HG02938 (cell line): ENCODE results near the gene RASA3.
"Not testable (repeated sequence)": the region's sequence is repeated elsewhere in the genome, so short reads cannot be mapped to it uniquely, and the experiment has no call there.

Experiments
- ATAC-seq: cut with Tn5 transposase; IDR thresholded peaks from one replicate; pipeline ENCODE4 v1.9.1; 2021; ENCODE audit warnings: mild to moderate bottlenecking, moderate library complexity; ENCODE audit not compliant: unreplicated experiment

RASA3 gene

DNA sequence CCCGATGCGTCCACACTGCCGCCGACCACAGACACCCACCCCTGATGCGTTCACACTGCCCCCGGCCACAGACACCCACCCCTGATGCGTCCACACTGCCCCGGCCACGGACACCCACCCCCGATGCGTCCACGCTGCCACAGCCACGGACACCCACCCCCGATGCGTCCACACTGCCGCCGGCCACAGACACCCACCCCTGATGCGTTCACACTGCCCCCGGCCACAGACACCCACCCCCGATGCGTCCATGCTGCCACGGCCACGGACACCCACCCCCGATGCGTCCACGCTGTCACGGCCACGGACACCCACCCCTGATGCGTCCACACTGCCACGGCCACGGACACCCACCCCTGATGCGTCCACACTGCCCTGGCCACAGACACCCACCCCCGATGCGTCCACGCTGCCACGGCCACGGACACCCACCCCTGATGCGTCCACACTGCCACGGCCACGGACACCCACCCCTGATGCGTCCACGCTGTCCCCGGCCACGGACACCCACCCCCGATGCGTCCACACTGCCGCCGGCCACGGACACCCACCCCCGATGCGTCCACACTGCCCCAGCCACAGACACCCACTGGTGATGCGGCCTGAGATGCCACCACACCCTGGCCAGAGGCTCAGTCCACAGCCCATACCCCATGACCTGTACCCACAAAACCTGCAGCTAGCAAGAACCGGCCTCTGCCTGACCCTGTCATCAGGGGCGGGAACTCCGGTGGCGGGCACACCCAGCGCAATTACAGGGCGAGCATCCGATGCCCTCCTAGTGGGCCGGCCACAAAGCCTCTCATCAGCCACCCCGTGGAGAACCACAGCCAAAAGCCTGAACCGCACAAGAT is 28.4 kb downstream of the RASA3 start:
- no peak for ATAC-seq

DNA sequence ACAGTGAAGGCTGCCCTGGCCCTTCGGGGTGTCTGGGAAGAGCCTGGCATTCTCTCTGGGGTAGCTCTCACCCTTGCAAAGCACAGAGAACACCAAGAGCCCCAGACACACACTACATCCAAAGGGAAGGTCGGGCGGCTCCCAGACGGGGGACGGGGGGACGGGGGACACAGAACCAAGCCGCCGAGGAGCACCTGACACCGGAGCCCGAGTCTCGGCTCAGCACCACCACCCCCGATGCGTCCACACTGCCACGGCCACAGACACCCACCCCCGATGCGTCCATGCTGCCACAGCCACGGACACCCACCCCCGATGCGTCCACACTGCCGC is 29.2 kb downstream of the RASA3 start:
- not testable (repeated sequence) for ATAC-seq

DNA sequence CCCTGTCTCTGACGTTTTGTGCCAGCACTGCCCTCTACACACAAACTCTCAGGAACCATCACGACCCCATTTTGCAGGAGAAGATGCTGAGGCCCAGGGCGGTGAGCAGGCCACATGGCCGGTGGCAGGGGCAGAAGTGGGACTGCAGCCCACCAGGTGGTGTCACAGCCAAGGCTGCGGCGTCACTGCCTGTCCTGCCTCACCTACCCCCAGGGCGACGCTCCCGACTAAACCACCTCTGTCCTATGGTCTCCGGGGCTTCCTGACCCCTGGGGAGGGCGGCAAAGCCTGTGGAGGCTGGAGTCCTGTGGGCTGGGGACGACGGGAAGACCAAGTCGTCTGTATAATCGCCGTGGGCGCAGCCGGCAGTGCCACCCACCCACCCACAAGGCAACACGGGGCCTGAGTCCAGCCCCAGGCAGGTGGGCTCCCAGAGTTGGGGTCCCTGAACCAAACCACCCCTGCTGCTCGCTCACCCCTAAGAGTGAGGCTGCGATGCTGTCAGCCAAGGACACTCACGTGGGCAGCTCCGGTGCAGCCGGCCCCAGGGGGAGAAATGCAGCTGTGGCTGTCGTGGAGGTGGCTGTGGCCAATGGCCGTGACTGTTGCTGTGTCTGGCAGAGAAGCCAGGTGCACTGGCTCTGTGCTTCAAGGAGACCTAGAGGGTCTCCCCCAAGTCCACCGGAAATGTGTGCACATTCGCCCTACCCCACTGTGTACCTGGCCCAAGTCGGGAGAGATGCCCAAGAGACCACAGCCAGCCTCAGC is 29.7 kb downstream of the RASA3 start:
- ATAC-seq: no peak

DNA sequence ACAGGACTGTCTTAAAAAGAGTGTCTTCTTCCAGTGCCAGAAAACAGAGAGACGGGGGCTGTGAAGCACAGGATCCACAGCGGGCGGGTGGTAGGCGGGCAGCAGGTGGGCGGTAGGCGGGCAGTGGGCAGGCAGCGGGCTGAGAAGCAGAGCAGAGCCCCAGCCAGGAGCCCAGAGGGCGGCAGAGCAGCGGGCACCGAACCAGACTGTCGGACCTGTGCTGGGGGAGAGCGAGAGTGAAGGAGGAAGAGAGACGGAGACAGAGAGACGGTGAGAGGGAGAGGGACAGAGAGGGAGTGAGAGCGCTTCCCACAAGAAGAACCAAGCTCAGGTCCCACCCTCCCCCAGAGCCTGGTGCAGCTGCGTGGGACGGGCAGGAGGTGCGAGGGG is 30.3 kb downstream of the RASA3 start:
- no peak for ATAC-seq

DNA sequence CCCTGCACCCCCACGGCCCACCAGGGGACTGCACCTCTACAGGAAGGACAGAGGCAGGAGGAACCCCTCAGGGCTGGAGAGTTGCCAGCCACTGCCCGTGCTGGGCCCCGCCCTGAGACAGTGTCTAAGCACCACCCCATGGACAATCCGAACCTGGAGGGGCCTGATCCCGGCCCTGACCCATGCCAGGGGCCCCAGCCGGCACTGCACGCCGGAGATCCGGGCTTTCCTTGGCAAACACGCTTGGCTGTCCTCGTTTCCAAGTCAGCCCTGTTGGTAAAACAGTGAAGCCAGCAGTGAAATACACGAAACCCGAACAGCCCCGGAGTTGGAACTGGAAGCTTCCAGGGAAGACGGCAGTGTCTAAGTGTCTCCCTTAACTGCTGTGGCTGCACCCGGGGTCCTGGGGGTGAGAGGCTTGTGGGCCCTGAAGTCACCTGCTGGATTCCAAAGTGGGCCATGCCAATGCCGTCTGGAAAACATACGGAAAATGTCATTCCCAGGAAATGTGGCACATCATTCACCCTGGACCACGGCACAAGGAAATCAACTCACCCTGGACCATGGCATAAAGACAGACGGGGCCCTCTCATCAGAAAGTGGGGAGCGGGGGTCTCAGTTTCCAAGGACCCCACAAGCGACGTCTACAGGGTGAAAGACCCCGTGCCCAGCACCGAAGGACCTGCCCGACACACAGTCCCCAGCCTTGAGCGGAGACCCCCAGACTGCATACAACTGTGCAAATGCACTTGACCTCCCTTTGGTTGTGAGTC is 30.9 kb downstream of the RASA3 start:
- ATAC-seq: no peak

DNA sequence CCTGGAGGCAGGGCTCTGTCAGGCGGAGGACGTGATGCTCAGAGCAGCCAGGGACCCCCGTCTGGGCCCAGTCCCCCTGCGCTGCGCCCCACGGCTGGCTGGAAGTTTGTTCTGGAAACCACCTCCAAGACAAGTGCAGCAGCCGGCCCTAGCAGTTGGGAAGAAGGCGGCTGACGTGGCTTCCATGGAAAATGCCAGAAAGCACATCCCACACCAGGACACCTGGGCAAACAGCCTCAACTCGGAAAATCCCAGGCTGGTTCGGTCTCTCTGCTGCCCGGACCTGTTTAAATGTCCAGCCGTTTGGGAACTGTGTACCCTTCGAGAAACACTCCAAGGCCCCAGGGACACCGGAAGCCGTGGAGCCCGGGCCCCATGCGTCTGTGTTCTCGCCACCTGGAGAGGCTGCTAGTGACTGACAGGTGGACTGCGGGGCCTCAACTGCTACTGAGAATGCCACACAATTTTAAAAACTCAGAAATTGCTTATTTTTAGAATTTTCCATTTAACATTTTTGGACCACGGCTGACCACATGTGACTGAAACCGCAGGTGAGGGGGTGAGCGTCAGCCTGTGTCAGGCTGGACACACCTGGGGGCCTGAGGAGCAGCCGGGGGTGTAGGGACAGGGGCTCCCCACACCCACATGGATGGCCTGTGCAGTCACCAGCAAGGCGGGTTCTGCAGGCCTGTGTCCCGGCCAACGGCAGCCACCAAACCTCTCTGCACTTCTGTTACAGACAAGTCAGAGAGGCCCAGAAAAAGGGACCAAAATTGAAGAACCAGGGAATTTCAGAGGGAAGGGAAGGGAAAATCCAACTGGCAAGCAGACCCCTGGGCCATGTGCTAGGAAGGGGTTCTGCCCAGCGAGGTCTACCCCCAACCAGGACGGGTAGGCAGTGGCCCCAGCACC is 31.7 kb downstream of the RASA3 start:
- no peak for ATAC-seq

DNA sequence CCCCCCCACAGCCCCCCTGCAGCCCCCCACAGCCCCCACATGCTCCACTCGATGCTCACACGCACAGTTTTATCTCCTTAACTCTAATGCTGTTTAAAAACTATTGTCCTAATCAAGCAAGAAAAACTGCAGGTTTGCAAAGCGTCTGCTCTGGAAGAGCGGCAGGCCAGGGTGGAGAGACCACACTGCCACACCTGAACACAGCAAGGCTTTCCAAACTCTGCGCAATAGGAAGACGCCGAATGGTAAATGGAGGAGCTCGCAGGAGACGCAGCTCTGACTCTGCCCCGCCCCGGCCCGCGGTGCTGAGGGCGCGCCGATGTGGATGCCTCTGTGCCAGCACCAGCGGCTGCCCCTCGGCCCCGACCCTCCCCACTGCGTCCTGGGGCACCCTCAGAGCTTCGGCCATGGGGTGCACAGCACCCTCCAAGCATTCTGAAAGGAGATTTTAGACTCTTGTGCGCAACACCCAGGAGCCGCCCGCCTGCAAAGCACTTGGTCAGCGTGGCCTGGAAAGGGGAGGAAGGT is 32.4 kb downstream of the RASA3 start:
- no peak for ATAC-seq

DNA sequence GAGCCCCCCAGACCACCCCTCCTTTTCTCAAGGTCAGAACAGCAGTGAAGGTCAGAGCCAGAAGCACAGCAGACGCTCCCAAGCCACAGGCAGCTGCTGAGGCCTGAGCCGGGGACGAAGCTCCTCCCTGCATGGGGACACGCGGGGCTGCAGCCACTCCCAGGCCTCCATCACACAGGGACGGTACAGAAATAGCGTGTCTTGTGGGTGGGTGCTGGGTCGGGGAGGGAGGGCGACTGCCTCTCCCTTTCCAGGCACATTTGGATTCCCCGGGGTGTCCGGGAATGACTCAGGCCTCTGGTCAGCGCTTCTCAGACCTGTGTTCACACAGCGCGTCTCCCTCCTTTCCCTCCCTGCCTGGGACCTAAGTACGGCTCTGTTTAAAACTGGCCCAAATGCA is 33.2 kb downstream of the RASA3 start:
- ATAC-seq: no peak

DNA sequence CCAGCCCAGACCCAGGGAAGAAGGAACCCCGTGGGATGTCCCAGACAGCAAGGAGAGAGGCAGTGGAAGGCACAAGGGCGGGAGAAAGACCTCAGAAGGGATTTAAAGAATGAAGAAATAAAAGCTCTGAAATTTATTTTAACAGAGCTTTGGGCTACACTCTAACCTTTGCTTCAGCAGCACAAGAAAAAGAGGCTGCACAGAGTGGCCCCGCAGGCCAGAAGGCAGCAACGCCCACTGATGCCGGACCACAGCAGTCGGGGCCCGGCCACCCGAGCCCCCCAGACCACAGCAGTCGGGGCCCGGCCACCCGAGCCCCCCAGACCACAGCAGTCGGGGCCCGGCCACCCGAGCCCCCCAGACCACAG is 33.8 kb downstream of the RASA3 start:
- ATAC-seq: not testable (repeated sequence)

DNA sequence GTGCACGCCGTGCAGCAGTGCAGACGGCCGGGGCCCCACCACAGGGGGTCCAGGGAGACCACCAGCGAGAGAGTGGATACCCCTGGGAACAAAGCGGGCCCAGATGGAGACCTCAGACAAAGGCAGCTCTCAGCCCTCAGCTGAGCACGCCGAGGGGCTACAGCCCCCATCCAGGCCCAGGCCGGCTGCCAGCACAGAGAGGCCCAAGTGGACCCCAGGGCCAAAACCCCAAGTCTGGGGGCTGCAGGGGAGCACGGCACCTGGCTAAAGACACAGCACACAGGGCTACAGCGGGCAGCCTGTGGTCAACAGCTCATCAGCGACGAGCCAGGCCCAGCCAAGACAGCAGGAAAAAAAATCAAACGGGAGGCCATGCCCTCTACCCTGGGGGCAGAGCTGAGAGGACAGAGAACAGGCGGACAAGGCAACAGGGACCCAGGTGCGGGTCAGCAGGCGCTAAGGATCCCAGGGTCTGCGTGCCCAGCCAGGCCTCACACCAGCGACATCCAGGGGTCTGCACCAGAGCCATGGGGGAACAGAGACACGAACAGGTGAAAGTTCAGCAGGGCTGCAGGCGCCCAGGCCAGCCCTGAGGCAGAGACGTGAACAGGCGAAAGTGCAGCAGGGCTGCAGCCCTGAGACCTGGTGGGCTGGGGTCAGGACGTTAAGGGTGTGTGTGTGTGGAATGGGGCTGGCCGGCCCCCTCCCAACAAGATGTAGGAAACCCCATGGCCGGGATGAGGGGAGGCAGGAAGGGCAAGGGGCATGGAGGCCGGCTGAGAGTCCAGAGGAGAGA is 34.3 kb downstream of the RASA3 start:
- no peak for ATAC-seq

DNA sequence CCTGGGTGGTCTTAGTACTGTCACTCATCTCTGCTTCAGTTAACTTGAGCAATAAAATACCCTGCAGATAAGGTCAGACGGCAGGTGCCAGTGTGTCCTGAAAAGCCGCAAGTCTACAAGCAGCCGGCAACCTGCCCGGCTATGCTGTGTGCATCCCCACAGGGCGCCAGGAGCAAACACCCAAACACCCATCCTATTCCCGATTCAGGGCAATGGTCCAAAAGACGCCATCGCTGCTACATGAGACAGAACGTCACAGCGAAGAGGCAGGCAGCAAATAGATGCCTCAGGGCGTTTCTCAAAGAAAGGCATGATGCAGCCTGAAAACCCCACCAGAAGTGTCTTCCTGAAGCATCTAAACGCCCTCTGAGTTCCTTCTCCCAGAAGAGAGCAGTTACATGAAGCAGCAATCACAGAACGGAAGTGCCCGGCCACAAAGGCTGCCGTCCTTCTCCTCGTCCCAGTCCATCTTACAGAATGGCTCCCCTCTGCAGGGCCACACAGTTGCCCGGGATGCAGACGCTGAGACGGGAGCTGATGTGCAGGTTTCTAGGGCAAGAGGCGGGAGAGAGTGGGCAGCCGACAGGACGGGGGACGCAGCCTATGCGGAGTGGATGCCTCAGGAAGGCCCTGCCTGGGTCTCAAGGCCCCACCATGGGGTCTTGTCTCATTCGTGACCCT is 35.1 kb downstream of the RASA3 start:
- ATAC-seq: no peak

DNA sequence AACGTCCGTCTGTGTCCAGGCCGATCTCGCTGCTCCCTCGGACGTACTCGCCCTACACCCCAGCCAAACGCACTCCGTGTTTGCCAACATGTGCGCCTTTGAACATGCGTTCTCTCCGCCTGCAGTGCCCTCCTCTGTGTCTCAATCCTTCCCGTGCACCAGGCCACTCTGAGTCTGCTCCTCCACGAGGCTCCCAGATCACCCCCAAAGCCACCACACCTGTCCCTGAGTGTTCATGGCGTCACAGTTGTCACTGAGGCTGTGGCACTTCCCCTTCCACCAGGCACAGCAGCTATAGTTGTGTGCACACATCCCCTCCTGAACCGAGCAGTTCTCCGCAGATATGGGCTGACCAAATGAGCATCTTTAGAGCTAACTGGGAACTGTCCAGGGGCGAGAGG is 35.6 kb downstream of the RASA3 start:
- ATAC-seq: no peak

DNA sequence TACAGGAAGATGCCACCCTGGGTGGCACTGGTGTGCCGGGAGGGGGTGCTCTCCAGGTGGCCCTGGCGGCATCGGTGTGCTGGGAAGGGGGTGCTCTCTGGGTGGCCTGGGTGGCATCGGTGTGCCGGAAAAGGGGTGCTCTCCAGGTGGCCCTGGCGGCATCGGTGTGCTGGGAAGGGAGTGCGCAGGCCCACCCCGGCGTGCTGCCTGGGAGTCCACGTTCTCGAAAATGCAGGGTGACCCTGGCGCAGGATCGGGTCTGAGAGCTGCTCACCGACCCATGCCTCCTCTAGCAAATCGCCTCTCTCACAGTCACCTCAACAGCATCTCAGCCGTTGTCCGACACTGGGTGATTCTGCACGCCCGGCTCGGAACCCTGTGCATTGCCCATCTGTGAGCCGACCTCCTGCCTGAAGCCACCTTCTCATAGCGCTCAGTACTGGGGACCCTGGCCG is 36.4 kb downstream of the RASA3 start:
- ATAC-seq: no peak

DNA sequence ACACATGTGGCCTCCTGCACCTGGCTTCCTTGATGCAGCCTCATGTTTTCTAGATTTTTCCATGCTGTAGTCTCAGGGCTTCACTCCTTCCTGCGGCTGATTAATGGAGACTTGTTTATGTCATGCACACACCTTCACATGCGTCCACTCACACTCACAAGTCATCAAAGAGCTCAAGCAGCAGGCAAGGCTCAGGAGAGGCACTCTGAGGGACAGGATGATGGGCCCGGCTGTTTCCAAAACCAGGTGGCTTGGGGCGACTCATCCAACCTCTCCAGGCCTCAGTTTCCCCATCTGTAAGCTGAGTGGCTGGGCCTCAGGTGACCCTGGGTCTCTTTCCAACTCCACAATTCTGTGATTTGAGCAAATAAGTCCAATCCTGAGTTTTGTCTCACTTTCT is 36.9 kb downstream of the RASA3 start:
- no peak for ATAC-seq

DNA sequence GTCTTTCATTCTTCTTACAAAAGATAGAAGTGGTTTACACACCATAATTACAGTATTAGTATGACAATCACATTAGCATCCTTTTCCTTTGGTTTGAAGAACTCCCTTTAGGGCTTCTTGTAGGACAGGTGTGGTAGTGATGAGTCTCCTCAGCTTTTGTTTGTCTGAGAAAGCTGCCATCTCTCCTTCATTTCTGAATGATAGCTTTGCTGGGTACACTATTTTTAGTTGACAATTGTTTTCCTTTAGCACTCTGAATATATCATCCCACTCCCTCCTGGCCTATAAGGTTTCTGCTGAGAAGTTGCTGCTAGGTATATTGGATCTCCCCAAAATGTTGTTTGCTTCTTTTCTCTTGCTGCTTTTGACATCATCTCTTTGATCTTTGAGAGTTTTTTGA is 39.3 kb downstream of the RASA3 start:
- no peak for ATAC-seq

DNA sequence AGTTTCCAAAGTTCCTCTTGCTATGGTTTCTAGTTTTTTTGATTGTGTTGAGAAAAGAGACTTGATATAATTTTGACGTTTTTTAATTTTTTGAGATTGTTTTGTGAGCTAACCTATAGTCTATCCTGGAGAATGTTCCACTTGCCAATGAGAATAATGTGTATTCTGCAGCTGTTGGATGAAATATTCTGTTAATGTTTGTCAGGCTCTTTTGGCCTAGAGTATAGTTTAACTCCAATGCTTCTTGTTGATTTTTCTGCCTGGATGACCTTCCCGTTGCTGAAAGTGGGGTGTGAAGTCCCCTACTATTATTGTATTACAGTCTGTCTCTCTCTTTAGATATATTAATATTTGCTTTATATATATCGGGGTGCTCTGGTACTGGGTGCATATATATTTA is 40.0 kb downstream of the RASA3 start:
- ATAC-seq: no peak

DNA sequence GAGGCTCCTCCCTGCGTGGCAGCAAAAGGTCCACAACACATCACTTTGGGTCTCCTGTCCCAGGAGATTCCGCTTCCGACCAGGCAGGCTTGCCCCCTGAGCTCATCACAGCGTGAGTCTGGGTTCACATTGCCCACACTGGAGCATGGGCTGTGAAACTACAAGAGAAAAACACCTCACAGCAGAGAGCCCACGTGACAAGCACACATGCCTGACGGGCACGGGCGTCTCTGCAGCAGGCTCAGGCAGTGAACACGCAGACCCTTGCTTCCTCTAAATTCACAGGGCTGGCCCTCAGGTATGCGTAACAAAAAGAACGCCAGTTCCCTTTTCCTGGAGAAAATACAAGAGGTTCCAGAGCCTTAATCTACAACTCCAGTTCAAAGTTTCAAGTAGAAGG is 41.9 kb downstream of the RASA3 start:
- ATAC-seq: no peak

DNA sequence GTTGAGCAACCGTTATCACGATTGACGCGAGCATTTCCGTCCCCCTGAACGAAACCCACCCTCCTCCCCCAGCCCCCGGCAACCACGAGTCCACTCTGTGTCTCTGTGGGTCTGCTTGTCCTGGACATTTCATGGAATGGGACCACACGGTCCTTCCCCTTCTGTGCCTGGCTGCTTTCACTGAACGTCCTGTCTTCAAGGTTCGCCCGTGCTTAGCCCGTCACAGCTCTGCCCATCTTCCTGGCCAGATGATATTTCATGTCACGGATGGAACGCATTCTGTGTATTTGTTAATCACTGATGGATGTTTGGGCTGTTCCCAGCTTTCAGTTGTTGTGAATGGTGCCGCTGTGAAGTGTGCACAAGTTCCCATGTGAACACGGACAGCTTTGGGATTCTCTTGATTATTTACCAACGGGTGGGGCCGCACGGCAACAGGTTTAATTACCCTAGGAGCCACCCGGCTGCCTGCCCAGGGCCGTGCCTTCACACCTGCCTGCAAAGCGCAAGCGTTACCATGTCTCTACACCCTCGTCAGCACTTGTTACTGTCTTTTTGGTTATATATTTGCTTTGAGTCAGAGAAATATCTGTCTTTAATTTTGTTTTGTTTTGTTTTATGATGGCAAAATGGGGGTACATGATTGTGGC is 42.5 kb downstream of the RASA3 start:
- ATAC-seq: no peak

DNA sequence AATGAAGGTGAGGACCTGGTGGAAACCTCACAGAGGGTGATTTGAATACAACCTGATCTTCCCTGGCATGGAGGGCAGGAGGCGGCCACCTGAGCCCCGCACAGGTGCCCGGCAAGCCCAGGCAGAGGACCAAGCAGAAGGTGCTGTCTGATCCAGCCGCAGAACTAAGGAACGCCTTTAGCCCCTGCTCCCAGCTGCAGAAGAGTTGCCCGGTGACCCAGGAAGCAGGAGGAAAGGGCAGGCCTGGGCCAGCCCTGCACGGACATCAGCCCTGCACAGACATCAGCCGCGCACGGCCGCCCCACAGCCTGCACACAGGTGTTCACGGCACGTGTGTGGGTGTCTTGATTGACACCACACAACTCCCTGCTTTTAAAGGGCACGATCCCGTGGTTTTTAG is 43.1 kb downstream of the RASA3 start:
- ATAC-seq: no peak
